GM06990 (cell line): ENCODE data around the gene MAB21L2.

Experiments
- DNase-seq: peaks from one replicate; pipeline ENCODE4 v3.0.0-alpha.2; 2011; ENCODE audit not compliant: insufficient read length; ENCODE audit errors: extremely low read depth
- H3K27me3 ChIP-seq: replicated peaks from 2 replicates; pipeline ENCODE4 v1.6.0; 2011; ENCODE audit warnings: low read length; ENCODE audit not compliant: control insufficient read depth, insufficient read depth
- H3K36me3 ChIP-seq: 2 replicates; pipeline ENCODE4 v1.5.1; 2011; ENCODE audit warnings: low read length; ENCODE audit not compliant: control insufficient read depth, insufficient read depth
- H3K4me3 ChIP-seq: replicated peaks from 2 replicates; pipeline ENCODE4 v1.5.1; 2011; ENCODE audit warnings: low read depth, mild to moderate bottlenecking, control low read depth, low read length
- TF ChIP-seq, protein P1 (sequence below): IDR thresholded peaks from 2 replicates; pipeline ENCODE4 v1.5.1; 2011; ENCODE audit warnings: low read length, control low read depth, mild to moderate bottlenecking, inconsistent platforms; ENCODE audit not compliant: insufficient read depth, poor library complexity, severe bottlenecking

MAB21L2 gene

DNA sequence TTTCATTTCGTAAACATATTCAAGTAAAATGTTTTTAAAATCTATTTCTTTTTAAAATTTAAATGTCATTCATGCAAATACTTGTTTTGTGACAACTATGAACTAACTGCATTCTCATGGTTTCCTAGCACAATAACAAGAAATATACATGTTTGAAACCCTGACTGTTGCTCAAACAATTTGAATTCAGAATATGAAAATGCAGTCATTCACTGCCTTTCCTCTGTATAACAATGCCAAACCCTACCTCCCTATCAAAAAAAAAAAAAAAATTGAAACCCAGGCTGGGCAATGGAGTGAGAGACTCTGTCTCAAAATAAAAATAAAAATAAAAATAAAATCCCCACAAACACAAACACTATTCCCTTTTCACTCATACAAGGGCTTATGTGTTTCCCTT, 42.1 kb downstream of the MAB21L2 start:
- no peaks in the 10 kb centered on the region for H3K27me3 ChIP-seq

DNA sequence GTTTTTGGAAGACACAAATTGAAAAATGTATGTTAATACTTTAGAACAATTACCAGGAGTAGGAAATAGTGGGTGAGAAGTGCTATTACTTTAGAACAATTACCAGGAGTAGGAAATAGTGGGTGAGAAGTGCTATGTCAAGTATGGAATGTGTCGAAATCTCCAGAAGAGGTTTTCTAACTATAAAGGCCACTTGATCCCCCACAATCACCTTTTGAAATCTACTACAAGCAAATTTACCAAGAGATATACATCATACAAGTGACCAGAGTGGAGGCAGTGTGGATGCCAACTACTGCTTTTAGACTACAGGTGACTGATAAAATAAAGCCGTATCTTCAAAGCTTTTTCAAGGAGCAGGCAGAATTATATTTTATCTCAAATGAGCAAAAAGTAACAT, 43.1 kb downstream of the MAB21L2 start:
- TF ChIP-seq, protein P1, sequence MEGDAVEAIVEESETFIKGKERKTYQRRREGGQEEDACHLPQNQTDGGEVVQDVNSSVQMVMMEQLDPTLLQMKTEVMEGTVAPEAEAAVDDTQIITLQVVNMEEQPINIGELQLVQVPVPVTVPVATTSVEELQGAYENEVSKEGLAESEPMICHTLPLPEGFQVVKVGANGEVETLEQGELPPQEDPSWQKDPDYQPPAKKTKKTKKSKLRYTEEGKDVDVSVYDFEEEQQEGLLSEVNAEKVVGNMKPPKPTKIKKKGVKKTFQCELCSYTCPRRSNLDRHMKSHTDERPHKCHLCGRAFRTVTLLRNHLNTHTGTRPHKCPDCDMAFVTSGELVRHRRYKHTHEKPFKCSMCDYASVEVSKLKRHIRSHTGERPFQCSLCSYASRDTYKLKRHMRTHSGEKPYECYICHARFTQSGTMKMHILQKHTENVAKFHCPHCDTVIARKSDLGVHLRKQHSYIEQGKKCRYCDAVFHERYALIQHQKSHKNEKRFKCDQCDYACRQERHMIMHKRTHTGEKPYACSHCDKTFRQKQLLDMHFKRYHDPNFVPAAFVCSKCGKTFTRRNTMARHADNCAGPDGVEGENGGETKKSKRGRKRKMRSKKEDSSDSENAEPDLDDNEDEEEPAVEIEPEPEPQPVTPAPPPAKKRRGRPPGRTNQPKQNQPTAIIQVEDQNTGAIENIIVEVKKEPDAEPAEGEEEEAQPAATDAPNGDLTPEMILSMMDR = no peak
- H3K36me3 ChIP-seq = no peaks in the 10 kb centered on the region
- no peak for DNase-seq
- H3K4me3 ChIP-seq = no peak overlapping the region
- H3K27me3 ChIP-seq = no peaks in the 10 kb centered on the region

More for the DNA sequence above, 42.1 kb downstream of the MAB21L2 start:
- TF ChIP-seq, protein P1 = no peak
- DNase-seq = no peak
- Histone ChIP-seq H3K4me3 (no peak overlapping the region), H3K36me3 (no peaks in the 10 kb centered on the region)

DNA sequence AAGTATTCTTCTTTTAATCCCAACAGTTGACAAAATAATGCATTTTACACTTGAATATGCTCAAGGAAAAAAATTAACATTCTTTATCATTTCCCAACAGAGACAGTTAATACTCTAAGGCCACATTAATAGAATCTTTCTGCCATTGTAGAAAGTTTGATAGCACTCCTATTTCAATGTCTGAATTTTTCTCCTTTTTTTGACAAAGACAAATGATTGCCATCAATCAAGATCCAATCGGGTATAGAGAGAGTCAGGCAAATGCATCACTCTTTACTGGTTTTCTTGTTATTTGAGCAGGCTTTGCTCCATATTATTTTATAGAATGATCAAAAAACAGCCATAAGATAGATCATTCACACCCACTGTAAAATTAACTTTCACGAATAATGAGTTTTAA, 46.1 kb downstream of the MAB21L2 start:
- TF ChIP-seq, protein P1 = no peak
- no peak for DNase-seq
- Histone ChIP-seq H3K27me3 (no peaks in the 10 kb centered on the region), H3K36me3 (no peaks in the 10 kb centered on the region), H3K4me3 (no peak overlapping the region)

DNA sequence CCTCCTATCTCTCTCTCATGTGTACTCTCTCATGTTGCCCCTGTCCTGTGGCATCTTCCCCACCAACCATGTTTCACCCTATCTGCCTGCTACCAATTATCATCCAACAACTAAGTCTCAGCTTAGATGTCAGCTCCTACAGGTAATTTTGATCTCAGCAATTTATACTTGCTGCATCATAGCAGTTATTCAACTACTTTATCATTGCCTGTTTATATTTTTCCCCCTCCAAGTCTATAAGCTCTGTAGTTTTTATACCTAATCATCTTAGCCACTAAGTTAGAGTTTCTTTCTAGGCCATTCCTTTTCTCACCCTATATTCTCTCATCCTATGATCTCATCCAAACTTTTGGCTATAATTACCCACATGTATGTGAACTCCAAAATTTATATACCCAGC, 50.7 kb downstream of the MAB21L2 start:
- Histone ChIP-seq H3K36me3 (no peaks in the 10 kb centered on the region), H3K4me3 (no peak overlapping the region), H3K27me3 (no peaks in the 10 kb centered on the region)
- TF ChIP-seq, protein P1 = no peak
- no peak for DNase-seq
